H1 (cell line): Measurements from ENCODE around the gene LRRC26.

ENCODE experiments used
- CBX5 ChIP-seq: fragments of 300-800, 300-1000 bp; sonication (generic); IDR thresholded peaks from 2 replicates; pipeline ENCODE4 v1.7.1; 2016; ENCODE audit warnings: antibody characterized with exemption, low read length, low read depth
- EP300 ChIP-seq, 2 experiments: IDR thresholded peaks; 1 replicate in 1 of 2; 2 replicates in 1 of 2; pipeline ENCODE4 v1.6.1; 2011 to 2012; ENCODE audit warnings: low read depth in 2 of 2, low read length in 2 of 2, mild to moderate bottlenecking in 2 of 2, borderline replicate concordance in 1 of 2, inconsistent platforms in 1 of 2, moderate library complexity in 1 of 2
- GTF2F1 ChIP-seq: IDR thresholded peaks from 2 replicates; pipeline ENCODE4 v1.6.1; 2012; ENCODE audit warnings: low read depth, low read length, improper control_type of control experiment, borderline replicate concordance
- MAX ChIP-seq: IDR thresholded peaks from 2 replicates; pipeline ENCODE4 v1.6.1; 2012; ENCODE audit warnings: inconsistent platforms
- POLR2A ChIP-seq, 2 experiments: IDR thresholded peaks; 1 replicate in 1 of 2; 2 replicates in 1 of 2; pipeline ENCODE4 v1.6.1; 2011; ENCODE audit warnings: low read depth in 2 of 2, low read length in 2 of 2, mild to moderate bottlenecking in 2 of 2; ENCODE audit errors: control extremely low read depth in 1 of 2
- POLR2AphosphoS5 ChIP-seq: IDR thresholded peaks from 2 replicates; pipeline ENCODE4 v1.6.1; 2011; ENCODE audit warnings: low read depth, low read length
- RNF2 ChIP-seq: fragments of 200-900, 300-1000 bp; sonication (generic); IDR thresholded peaks from 2 replicates; pipeline ENCODE4 v1.7.1; 2016; ENCODE audit warnings: borderline replicate concordance, low read depth, mild to moderate bottlenecking, antibody characterized with exemption, low read length; ENCODE audit not compliant: poor library complexity, severe bottlenecking; ENCODE audit errors: missing control alignments
- SP1 ChIP-seq: IDR thresholded peaks from 2 replicates; pipeline ENCODE4 v1.6.1; 2011; ENCODE audit warnings: low read depth, low read length
- TBP ChIP-seq: IDR thresholded peaks from 2 replicates; pipeline ENCODE4 v1.6.1; 2011; ENCODE audit warnings: low read depth, low read length, improper control_type of control experiment
- ZNF274 ChIP-seq: IDR thresholded peaks from 2 replicates; pipeline ENCODE4 v1.7.0; 2012; ENCODE audit warnings: low read length, borderline replicate concordance; ENCODE audit errors: extremely low read depth
- TF ChIP-seq, protein P1 (sequence below), 3 experiments: IDR thresholded peaks; 1 replicate in 2 of 3; 2 replicates in 1 of 3; pipeline versions ENCODE4 v1.5.1 to v1.6.1; 2011; ENCODE audit warnings: low read length in 3 of 3, mild to moderate bottlenecking in 3 of 3, inconsistent platforms in 2 of 3, low read depth in 1 of 3, moderate library complexity in 1 of 3; ENCODE audit not compliant: insufficient read depth in 1 of 3; ENCODE audit errors: control extremely low read depth in 1 of 3

- TF ChIP-seq, protein P1, sequence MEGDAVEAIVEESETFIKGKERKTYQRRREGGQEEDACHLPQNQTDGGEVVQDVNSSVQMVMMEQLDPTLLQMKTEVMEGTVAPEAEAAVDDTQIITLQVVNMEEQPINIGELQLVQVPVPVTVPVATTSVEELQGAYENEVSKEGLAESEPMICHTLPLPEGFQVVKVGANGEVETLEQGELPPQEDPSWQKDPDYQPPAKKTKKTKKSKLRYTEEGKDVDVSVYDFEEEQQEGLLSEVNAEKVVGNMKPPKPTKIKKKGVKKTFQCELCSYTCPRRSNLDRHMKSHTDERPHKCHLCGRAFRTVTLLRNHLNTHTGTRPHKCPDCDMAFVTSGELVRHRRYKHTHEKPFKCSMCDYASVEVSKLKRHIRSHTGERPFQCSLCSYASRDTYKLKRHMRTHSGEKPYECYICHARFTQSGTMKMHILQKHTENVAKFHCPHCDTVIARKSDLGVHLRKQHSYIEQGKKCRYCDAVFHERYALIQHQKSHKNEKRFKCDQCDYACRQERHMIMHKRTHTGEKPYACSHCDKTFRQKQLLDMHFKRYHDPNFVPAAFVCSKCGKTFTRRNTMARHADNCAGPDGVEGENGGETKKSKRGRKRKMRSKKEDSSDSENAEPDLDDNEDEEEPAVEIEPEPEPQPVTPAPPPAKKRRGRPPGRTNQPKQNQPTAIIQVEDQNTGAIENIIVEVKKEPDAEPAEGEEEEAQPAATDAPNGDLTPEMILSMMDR (IDR thresholded peaks at IDR 0.05; ENCODE audit: control extremely low read depth in 1 of 3, insufficient read depth in 1 of 3, low read depth in 1 of 3, low read length in 3 of 3): peak in 2 of 3 experiments; percentile 72 to 75; a peak in 3 of 4 replicates
- no peak for TF ChIP-seq EP300 (IDR thresholded peaks at IDR 0.05; ENCODE audit: borderline replicate concordance in 1 of 2, low read depth in 2 of 2, low read length in 2 of 2)
- no peak for TF ChIP-seq POLR2AphosphoS5
- no peak for TF ChIP-seq TBP
- no peak for TF ChIP-seq POLR2A (IDR thresholded peaks at IDR 0.05; ENCODE audit: control extremely low read depth in 1 of 2, low read depth in 2 of 2, low read length in 2 of 2)
- TF ChIP-seq RNF2: no peak
- no peak for TF ChIP-seq ZNF274
- TF ChIP-seq MAX: no peak
- TF ChIP-seq SP1: no peak
- no peak for TF ChIP-seq CBX5
- no peak for TF ChIP-seq GTF2F1
Observed at GRCh38 chr9:137175345-137175961, 5.6 kb upstream of the LRRC26 start.
